Measurements from ENCODE around the gene CNTNAP5. TPM values are rescaled to one million over a fixed set of nuclear protein-coding genes. Genes with fewer than 3 reads are reported as not detected.

Gene CNTNAP5
- total and polyA plus RNA-seq, 2 of the 4 experiments (the other 2 are of a cell fraction), result not detected

- Histone ChIP-seq H2BK15ac (ENCODE audit: low read depth, low read length) (no peak overlapping the region), H3K4me2 (ENCODE audit: low read depth, low read length) (no peak overlapping the region), H3K36me3 (ENCODE audit: control insufficient read depth, insufficient read depth, low read length) (no peaks in the 10 kb centered on the region), H3K4me3 (ENCODE audit: insufficient read depth, low read depth, low read length) (no peak overlapping the region), H4K5ac (ENCODE audit: low read depth, low read length) (no peak overlapping the region), H2AK5ac (ENCODE audit: low read depth, low read length) (no peak overlapping the region), H2AK9ac (replicated peaks; ENCODE audit: low read depth, low read length, poor library complexity) (no peak overlapping the region), H3K14ac (replicated peaks; ENCODE audit: low read depth, low read length) (no peak overlapping the region), H3K56ac (ENCODE audit: extremely low read depth, insufficient read depth, low read length) (no peak overlapping the region), H3K79me1 (ENCODE audit: low read depth in 1 of 2, low read length in 2 of 2) (no peaks in the 10 kb centered on the region), H3K9ac (ENCODE audit: low read depth, low read length) (no peak overlapping the region), H4K20me1 (ENCODE audit: insufficient read depth, low read length) (no peaks in the 10 kb centered on the region), H4K8ac (ENCODE audit: low read depth in 2 of 2, low read length in 2 of 2) (no peak overlapping the region), H3K27me3 (ENCODE audit: control insufficient read depth, insufficient read depth, low read length) (no peaks in the 10 kb centered on the region), H3K4ac (ENCODE audit: low read depth, low read length) (no peak overlapping the region), H3K23ac (ENCODE audit: low read depth, low read length) (no peak overlapping the region), H2BK120ac (ENCODE audit: low read depth, low read length) (no peak overlapping the region), H3K9me3 (ENCODE audit: control insufficient read depth, insufficient read depth, low read length) (peaks cover 11% of the 10 kb centered on the region), H4K91ac (ENCODE audit: insufficient read depth, low read depth, low read length) (no peak overlapping the region), H3K9me1 (ENCODE audit: insufficient read depth, low read length) (no peaks in the 10 kb centered on the region), H2AFZ (replicated peaks; ENCODE audit: low read length, poor library complexity) (no peak overlapping the region), H3K18ac (ENCODE audit: low read depth, low read length) (no peak overlapping the region), H3K27ac (ENCODE audit: insufficient read depth, low read length) (no peak overlapping the region), H2BK20ac (ENCODE audit: low read depth, low read length) (no peak overlapping the region), H2BK5ac (ENCODE audit: low read depth, low read length, poor library complexity, severe bottlenecking) (no peak overlapping the region), H3K4me1 (ENCODE audit: control insufficient read depth, insufficient read depth, low read length) (no peaks in the 10 kb centered on the region)
- intact Hi-C loops (cut with micrococcal nuclease) (no loop called here), dilution Hi-C loops (cut with HindIII; ENCODE audit: low sequenced_read_pairs, unreplicated experiment) (no loop called here), in situ Hi-C loops (cut with MboI; ENCODE audit: low sequenced_read_pairs) (no loop called here)
- POLR2A ChIA-PET (ENCODE audit: unreplicated experiment), result no interaction called here
- ATAC-seq (ENCODE audit: low read depth) (no peak), DNase-seq (no peak)
- BruUV-seq (replicated peaks), result no TSS peak
- CTCF ChIA-PET, result no interaction called here
- WGBS, 2 experiments (ENCODE audit: extremely low coverage in 2 of 2, insufficient read length in 1 of 2), result no CpG with 5 or more reads among the region's 1 CpG
- TF ChIP-seq RAD21 (IDR thresholded peaks at IDR 0.05; ENCODE audit: low read length), result no peak
- TF ChIP-seq FOS (IDR thresholded peaks at IDR 0.05; ENCODE audit: low read depth, low read length), result no peak
- TF ChIP-seq POLR2A (IDR thresholded peaks at IDR 0.05; ENCODE audit: low read depth, low read length), result no peak
- TF ChIP-seq CEBPB (IDR thresholded peaks at IDR 0.05; ENCODE audit: low read depth, low read length), result no peak
- TF ChIP-seq BHLHE40 (IDR thresholded peaks at IDR 0.05; ENCODE audit: low read depth, low read length), result no peak
- TF ChIP-seq CTCF (conservative IDR thresholded peaks at IDR 0.05; ENCODE audit: low read depth, low read length), result no peak
- no peak for TF ChIP-seq RCOR1 (IDR thresholded peaks at IDR 0.05; ENCODE audit: insufficient replicate concordance, low read length)
Measured at GRCh38 chr2:124289615-124290014, 264.5 kb downstream of the CNTNAP5 start.

All from IMR-90 (cell line).